ENCODE data around the gene SKP1. TPM values are rescaled to one million over a fixed set of nuclear protein-coding genes. Genes with fewer than 3 reads are reported as not detected.

The SKP1 gene
- total RNA-seq, 1 donor from 2014 or later = 399 TPM

DNA sequence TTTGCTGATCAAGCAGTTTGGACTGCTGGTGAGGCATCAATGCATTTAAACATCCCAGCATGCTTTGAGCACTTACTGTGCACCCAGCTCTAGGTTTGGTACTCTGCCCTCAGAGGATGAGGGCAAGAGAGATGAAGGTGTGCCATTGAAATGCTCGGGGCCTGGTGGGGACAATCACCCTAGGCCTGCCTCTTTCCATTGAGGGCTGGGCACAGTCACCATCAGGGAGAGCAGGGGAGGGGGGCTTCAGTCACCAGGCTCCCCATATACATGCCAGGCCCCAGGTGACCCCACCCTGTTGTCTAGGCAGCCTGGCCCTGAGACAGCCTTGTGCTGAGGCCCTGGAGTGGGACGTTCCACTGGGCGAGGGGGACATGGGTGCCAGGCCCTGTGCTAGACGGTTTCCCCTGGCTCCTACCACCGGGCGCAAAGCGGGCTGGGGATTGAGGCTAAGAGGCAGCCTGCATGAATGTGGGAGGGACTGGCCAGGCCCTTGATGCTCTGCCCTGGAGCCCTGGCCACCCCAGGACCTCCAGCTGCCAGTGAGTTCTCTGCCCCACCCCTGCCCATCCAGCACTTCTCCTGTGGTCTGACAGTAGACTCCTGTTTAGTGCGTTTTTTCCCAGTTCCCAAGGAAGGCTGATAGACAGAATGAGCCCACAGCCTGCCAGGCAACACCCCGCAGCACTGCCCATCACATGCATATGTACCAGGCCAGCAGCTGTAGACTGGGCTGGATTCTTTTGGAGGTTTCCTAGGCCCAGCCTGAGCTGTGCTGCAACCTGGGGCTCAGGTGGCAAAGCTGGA, 43.4 kb downstream of the SKP1 start:
- no peak for DNase-seq (ENCODE audit: low read depth)

GRCh38 chr5:134132372-134133187, 44.2 kb downstream of the SKP1 start:
- no peak overlapping the region for H3K4me3 Mint-ChIP-seq (ENCODE audit: unreplicated experiment)
- H3K9me3 Mint-ChIP-seq (ENCODE audit: unreplicated experiment) = no peaks in the 10 kb centered on the region
- H3K9ac ChIP-seq (ENCODE audit: low read length) = no peak overlapping the region
- H3K4me1 ChIP-seq (ENCODE audit: insufficient read depth, low read length) = peaks cover 10% of the 10 kb centered on the region
- DNase-seq (ENCODE audit: low read depth) (no peak), FAIRE-seq (no peak)
- TF ChIP-seq EZH2 (IDR thresholded peaks at IDR 0.05; ENCODE audit: insufficient read depth, low read length) (no peak), CTCF (IDR thresholded peaks at IDR 0.05; ENCODE audit: insufficient read depth, low read depth, low read length) (no peak)
- H3K9me3 ChIP-seq (ENCODE audit: insufficient read depth, low read depth, low read length) = no peaks in the 10 kb centered on the region
- H3K27ac ChIP-seq (ENCODE audit: low read depth, low read length) = no peak overlapping the region
- H2AFZ ChIP-seq (ENCODE audit: low read depth, low read length) = no peak overlapping the region
- peaks cover 85% of the 10 kb centered on the region for H4K20me1 ChIP-seq (ENCODE audit: insufficient read depth, low read length)
- peaks cover 63% of the 10 kb centered on the region for H3K79me2 ChIP-seq (ENCODE audit: insufficient read depth, low read length)
- peaks cover 18% of the 10 kb centered on the region for H3K36me3 Mint-ChIP-seq (ENCODE audit: low read depth, unreplicated experiment)
- H3K4me2 ChIP-seq (ENCODE audit: low read length) = no peak overlapping the region
- H3K4me1 Mint-ChIP-seq (ENCODE audit: low read depth, unreplicated experiment) = peaks cover 5% of the 10 kb centered on the region
- no peaks in the 10 kb centered on the region for H3K27me3 Mint-ChIP-seq (ENCODE audit: low read depth, unreplicated experiment)
- no peak overlapping the region for H3K4me3 ChIP-seq (ENCODE audit: insufficient read depth, low read depth, low read length)
- H3K36me3 ChIP-seq (ENCODE audit: insufficient read depth, low read length) = peaks cover 8% of the 10 kb centered on the region
- peak overlapping the region; percentile 34 for H3K27ac Mint-ChIP-seq (ENCODE audit: unreplicated experiment)
- no peaks in the 10 kb centered on the region for H3K27me3 ChIP-seq (ENCODE audit: insufficient read depth, low read length)

More for the DNA sequence above, 43.4 kb downstream of the SKP1 start:
- Mint-ChIP-seq H3K4me3 (ENCODE audit: unreplicated experiment) (no peak overlapping the region), H3K4me1 (ENCODE audit: low read depth, unreplicated experiment) (peaks cover 11% of the 10 kb centered on the region), H3K36me3 (ENCODE audit: low read depth, unreplicated experiment) (peaks cover 18% of the 10 kb centered on the region), H3K9me3 (ENCODE audit: unreplicated experiment) (no peaks in the 10 kb centered on the region), H3K27me3 (ENCODE audit: low read depth, unreplicated experiment) (no peaks in the 10 kb centered on the region), H3K27ac (ENCODE audit: unreplicated experiment) (peak overlapping the region; percentile 34)
- Histone ChIP-seq H3K27me3 (ENCODE audit: insufficient read depth, low read length) (no peaks in the 10 kb centered on the region), H3K27ac (ENCODE audit: low read depth, low read length) (no peak overlapping the region), H4K20me1 (ENCODE audit: insufficient read depth, low read length) (peaks cover 89% of the 10 kb centered on the region), H3K4me1 (ENCODE audit: insufficient read depth, low read length) (peaks cover 11% of the 10 kb centered on the region), H3K9ac (ENCODE audit: low read length) (no peak overlapping the region), H3K9me3 (ENCODE audit: insufficient read depth, low read depth, low read length) (no peaks in the 10 kb centered on the region), H3K79me2 (ENCODE audit: insufficient read depth, low read length) (peaks cover 62% of the 10 kb centered on the region), H3K36me3 (ENCODE audit: insufficient read depth, low read length) (peaks cover 8% of the 10 kb centered on the region), H2AFZ (ENCODE audit: low read depth, low read length) (no peak overlapping the region), H3K4me2 (ENCODE audit: low read length) (no peak overlapping the region), H3K4me3 (ENCODE audit: insufficient read depth, low read depth, low read length) (no peak overlapping the region)
- FAIRE-seq = no peak
- TF ChIP-seq EZH2 (IDR thresholded peaks at IDR 0.05; ENCODE audit: insufficient read depth, low read length) = no peak
- TF ChIP-seq CTCF (IDR thresholded peaks at IDR 0.05; ENCODE audit: insufficient read depth, low read depth, low read length) = no peak
